T-helper 1 cell treated with Interleukin-12 subunit alpha and Interleukin-12 subunit beta and Interleukin-4 antibody, amounts not matched to agents 30 μg/mL and 1 μg/mL, for 36 hours (primary cell): ENCODE data around the gene RFXAP.

ENCODE experiments used
- H3K27ac Mint-ChIP-seq: one replicate; pipeline ENCODE4 v1.8.0; 2021; ENCODE audit warnings: mild to moderate bottlenecking, mixed read lengths
- H3K27me3 Mint-ChIP-seq: one replicate; pipeline ENCODE4 v1.8.0; 2021; ENCODE audit warnings: low read depth, mixed read lengths
- H3K36me3 Mint-ChIP-seq: one replicate; pipeline ENCODE4 v1.8.0; 2021; ENCODE audit warnings: low read depth, mixed read lengths
- H3K4me1 Mint-ChIP-seq: one replicate; pipeline ENCODE4 v1.8.0; 2021; ENCODE audit warnings: low read depth, mixed read lengths
- H3K4me3 Mint-ChIP-seq: one replicate; pipeline ENCODE4 v1.8.0; 2021; ENCODE audit warnings: mild to moderate bottlenecking, moderate library complexity, mixed read lengths
- H3K9me3 Mint-ChIP-seq: one replicate; pipeline ENCODE4 v1.8.0; 2021; ENCODE audit warnings: mixed read lengths

The RFXAP gene

DNA sequence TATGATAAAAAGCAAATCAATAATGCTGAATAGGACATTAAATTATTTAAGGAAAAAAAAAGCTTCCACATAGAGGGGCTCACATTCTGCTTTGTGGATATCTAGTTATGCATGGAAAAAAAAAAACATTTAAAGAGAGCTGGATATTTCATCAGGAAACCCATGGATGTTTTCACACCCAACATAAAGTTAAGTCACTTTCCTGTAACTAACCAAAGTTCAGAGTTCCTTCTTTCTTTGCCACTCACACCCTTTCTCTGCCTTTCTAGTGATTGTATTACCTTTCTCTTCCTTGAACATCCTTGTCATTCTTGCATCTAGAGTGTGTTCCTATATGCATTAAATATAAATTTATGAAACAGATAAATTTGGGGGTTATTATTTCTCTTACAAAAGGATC, 47.2 kb downstream of the RFXAP start:
- H3K4me1 Mint-ChIP-seq, result peaks cover 3% of the 10 kb centered on the region
- no peak overlapping the region for H3K4me3 Mint-ChIP-seq
- H3K27ac Mint-ChIP-seq, result no peak overlapping the region
- no peaks in the 10 kb centered on the region for H3K9me3 Mint-ChIP-seq
- H3K36me3 Mint-ChIP-seq, result no peaks in the 10 kb centered on the region
- peaks cover 14% of the 10 kb centered on the region for H3K27me3 Mint-ChIP-seq

GRCh38 chr13:36870050-36870692, 51.1 kb downstream of the RFXAP start:
- Mint-ChIP-seq H3K4me3 (no peak overlapping the region), H3K9me3 (no peaks in the 10 kb centered on the region), H3K4me1 (no peaks in the 10 kb centered on the region), H3K36me3 (no peaks in the 10 kb centered on the region), H3K27ac (no peak overlapping the region), H3K27me3 (peaks cover 25% of the 10 kb centered on the region)

GRCh38 chr13:36872621-36873020, 53.6 kb downstream of the RFXAP start:
- H3K4me1 Mint-ChIP-seq, result no peaks in the 10 kb centered on the region
- no peak overlapping the region for H3K4me3 Mint-ChIP-seq
- H3K27ac Mint-ChIP-seq, result no peak overlapping the region
- H3K27me3 Mint-ChIP-seq, result peaks cover 25% of the 10 kb centered on the region
- H3K9me3 Mint-ChIP-seq, result no peaks in the 10 kb centered on the region
- H3K36me3 Mint-ChIP-seq, result no peaks in the 10 kb centered on the region

DNA sequence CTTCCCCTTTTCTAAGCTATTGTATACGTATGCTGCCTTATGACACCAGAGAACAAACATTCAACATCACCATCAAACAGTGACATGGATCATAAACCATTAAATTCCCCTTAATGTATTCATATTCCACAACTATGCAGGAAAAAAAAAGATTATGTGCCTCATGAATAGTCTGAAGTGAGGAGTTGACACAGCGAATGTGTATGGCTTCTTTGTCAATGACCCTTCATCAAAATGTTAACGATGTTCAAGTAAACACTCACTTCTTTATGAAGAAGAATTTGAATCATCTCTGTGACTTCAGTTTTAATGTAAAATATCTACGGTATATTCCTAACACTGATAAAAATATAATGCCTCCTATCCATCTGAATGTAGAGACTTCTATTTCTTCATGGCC, 56.4 kb downstream of the RFXAP start:
- Mint-ChIP-seq H3K9me3 (no peaks in the 10 kb centered on the region), H3K4me1 (no peaks in the 10 kb centered on the region), H3K27me3 (peaks cover 17% of the 10 kb centered on the region), H3K36me3 (no peaks in the 10 kb centered on the region), H3K4me3 (no peak overlapping the region), H3K27ac (no peak overlapping the region)

- no peaks in the 10 kb centered on the region for H3K9me3 Mint-ChIP-seq
Measured at GRCh38 chr13:36875961-36876360, 56.9 kb downstream of the RFXAP start.

More at GRCh38 chr13:36875961-36876360, 56.9 kb downstream of the RFXAP start:
- no peak overlapping the region for H3K4me3 Mint-ChIP-seq
- H3K27ac Mint-ChIP-seq, result no peak overlapping the region
- no peaks in the 10 kb centered on the region for H3K36me3 Mint-ChIP-seq
- H3K4me1 Mint-ChIP-seq, result no peaks in the 10 kb centered on the region
- peaks cover 17% of the 10 kb centered on the region for H3K27me3 Mint-ChIP-seq
